ENCODE data around the gene RAD1.

Gene RAD1

DNA sequence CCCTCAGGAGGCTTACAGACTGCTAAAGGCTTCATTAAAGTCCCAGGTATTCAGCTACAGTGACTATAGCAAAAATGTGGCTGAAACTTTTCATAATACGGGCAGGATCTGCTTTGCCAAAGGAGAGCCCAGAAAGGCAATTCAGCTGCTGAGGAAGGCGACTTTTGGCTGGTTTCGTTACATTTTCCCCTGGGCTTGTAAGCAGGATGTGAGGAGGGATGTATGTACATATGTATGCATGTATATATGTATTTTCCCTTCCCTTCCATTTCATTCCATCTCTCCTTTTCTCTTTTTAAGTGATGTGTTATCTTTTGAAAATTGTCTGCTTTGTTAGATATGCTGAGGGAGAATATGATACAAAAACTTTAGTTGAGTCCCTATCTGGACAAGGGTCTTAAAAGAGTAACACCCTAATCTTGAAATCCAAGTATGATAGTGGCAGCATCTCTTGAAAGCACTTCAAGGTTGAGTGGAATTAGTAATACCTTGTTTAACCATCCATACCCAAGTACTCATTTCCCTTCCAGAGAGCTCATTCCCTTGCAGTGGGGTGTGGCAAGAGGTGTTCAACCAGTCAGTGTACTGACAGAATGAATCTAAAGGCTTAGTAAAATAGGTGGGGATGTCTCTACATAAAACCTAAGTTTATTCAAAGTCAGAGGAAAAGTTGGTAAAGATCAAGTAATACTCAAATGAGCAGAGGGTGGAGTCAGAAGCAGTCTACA lies 28.7 kb downstream of the RAD1 start:
- no peaks in the 10 kb centered on the region for H3K9me3 ChIP-seq (ENCODE audit: insufficient read depth, low read length, severe bottlenecking)
- H3K9ac ChIP-seq (ENCODE audit: low read depth, low read length) = no peak overlapping the region
- no peaks in the 10 kb centered on the region for H3K4me1 ChIP-seq (ENCODE audit: insufficient read depth, low read length)
- no peaks in the 10 kb centered on the region for H4K20me1 ChIP-seq (ENCODE audit: insufficient read depth, low read length)
- peaks cover 5% of the 10 kb centered on the region for H3K27me3 ChIP-seq (ENCODE audit: insufficient read depth, low read length, poor library complexity)
- TF ChIP-seq EZH2 (IDR thresholded peaks at IDR 0.05; ENCODE audit: borderline replicate concordance, low read depth, low read length, severe bottlenecking) = no peak
- TF ChIP-seq, protein P1, sequence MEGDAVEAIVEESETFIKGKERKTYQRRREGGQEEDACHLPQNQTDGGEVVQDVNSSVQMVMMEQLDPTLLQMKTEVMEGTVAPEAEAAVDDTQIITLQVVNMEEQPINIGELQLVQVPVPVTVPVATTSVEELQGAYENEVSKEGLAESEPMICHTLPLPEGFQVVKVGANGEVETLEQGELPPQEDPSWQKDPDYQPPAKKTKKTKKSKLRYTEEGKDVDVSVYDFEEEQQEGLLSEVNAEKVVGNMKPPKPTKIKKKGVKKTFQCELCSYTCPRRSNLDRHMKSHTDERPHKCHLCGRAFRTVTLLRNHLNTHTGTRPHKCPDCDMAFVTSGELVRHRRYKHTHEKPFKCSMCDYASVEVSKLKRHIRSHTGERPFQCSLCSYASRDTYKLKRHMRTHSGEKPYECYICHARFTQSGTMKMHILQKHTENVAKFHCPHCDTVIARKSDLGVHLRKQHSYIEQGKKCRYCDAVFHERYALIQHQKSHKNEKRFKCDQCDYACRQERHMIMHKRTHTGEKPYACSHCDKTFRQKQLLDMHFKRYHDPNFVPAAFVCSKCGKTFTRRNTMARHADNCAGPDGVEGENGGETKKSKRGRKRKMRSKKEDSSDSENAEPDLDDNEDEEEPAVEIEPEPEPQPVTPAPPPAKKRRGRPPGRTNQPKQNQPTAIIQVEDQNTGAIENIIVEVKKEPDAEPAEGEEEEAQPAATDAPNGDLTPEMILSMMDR (IDR thresholded peaks at IDR 0.05; ENCODE audit: borderline replicate concordance, extremely low read depth, low read length, poor library complexity, severe bottlenecking) = no peak
- H3K36me3 ChIP-seq (ENCODE audit: insufficient read depth, low read length) = no peaks in the 10 kb centered on the region
- ATAC-seq (ENCODE audit: insufficient read depth, low read depth) = no peak
- H3K4me2 ChIP-seq (ENCODE audit: insufficient read depth, low read length) = no peak overlapping the region
- no peak overlapping the region for H2AFZ ChIP-seq (ENCODE audit: low read depth, low read length)
- no peaks in the 10 kb centered on the region for H3K79me2 ChIP-seq (ENCODE audit: insufficient read depth, low read length)
- no peak overlapping the region for H3K27ac ChIP-seq (ENCODE audit: low read length)
- no peak for DNase-seq
- no peak overlapping the region for H3K4me3 ChIP-seq (ENCODE audit: low read depth in 1 of 2, low read length in 2 of 2)

DNA sequence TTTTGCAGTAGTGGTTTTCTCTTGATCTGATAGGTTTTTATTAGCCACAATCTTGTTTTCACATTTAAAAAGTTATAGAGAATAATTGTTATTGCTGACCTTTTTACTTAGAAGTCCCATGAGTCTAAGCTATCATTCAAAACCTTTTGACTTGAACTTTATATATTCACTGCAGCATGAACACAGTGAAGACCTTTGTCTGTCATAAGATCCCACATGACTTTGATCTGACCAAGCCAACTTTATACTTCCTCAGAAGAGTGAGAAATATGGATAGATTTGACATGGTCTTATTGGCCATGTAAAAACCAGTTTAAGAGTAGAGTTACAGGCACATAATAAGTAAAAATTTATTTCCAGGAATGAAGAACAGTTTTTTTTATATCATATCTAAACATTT lies 34.1 kb downstream of the RAD1 start:
- Histone ChIP-seq H3K27me3 (ENCODE audit: insufficient read depth, low read length, poor library complexity) (peaks cover 5% of the 10 kb centered on the region), H3K4me3 (ENCODE audit: low read depth in 1 of 2, low read length in 2 of 2) (no peak overlapping the region), H3K4me2 (ENCODE audit: insufficient read depth, low read length) (no peak overlapping the region), H3K9me3 (ENCODE audit: insufficient read depth, low read length, severe bottlenecking) (peaks cover 3% of the 10 kb centered on the region), H3K36me3 (ENCODE audit: insufficient read depth, low read length) (no peaks in the 10 kb centered on the region), H3K9ac (ENCODE audit: low read depth, low read length) (no peak overlapping the region), H2AFZ (ENCODE audit: low read depth, low read length) (no peak overlapping the region), H3K27ac (ENCODE audit: low read length) (no peak overlapping the region), H3K79me2 (ENCODE audit: insufficient read depth, low read length) (no peaks in the 10 kb centered on the region), H3K4me1 (ENCODE audit: insufficient read depth, low read length) (no peaks in the 10 kb centered on the region), H4K20me1 (ENCODE audit: insufficient read depth, low read length) (no peaks in the 10 kb centered on the region)
- TF ChIP-seq, protein P1 (IDR thresholded peaks at IDR 0.05; ENCODE audit: borderline replicate concordance, extremely low read depth, low read length, poor library complexity, severe bottlenecking) = no peak
- no peak for TF ChIP-seq EZH2 (IDR thresholded peaks at IDR 0.05; ENCODE audit: borderline replicate concordance, low read depth, low read length, severe bottlenecking)
- DNase-seq (no peak), ATAC-seq (ENCODE audit: insufficient read depth, low read depth) (no peak)

DNA sequence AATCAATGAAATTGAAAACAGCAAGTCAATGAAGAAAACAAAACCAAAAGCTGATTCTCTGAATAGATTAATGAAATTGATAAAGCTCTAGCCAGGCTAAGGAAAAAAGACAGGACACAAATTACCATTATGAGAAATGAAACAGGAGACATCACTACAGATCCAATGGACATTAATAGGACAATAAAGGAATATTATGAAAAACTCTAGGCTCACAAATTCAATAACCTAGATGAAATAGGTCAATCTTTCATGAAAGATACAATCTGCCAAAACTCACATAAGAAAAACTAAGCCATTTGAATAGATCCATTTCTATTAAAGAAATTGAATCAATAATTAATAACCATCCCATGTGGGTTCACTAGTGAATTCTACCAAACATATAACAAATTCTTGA lies 39.0 kb downstream of the RAD1 start:
- Histone ChIP-seq H3K4me1 (ENCODE audit: insufficient read depth, low read length) (no peaks in the 10 kb centered on the region), H2AFZ (ENCODE audit: low read depth, low read length) (no peak overlapping the region), H3K36me3 (ENCODE audit: insufficient read depth, low read length) (no peaks in the 10 kb centered on the region), H3K4me2 (ENCODE audit: insufficient read depth, low read length) (no peak overlapping the region), H3K9me3 (ENCODE audit: insufficient read depth, low read length, severe bottlenecking) (peaks cover 4% of the 10 kb centered on the region), H3K4me3 (ENCODE audit: low read depth in 1 of 2, low read length in 2 of 2) (no peak overlapping the region), H3K79me2 (ENCODE audit: insufficient read depth, low read length) (no peaks in the 10 kb centered on the region), H3K27me3 (ENCODE audit: insufficient read depth, low read length, poor library complexity) (no peaks in the 10 kb centered on the region), H3K9ac (ENCODE audit: low read depth, low read length) (no peak overlapping the region), H4K20me1 (ENCODE audit: insufficient read depth, low read length) (no peaks in the 10 kb centered on the region), H3K27ac (ENCODE audit: low read length) (no peak overlapping the region)
- DNase-seq (no peak), ATAC-seq (ENCODE audit: insufficient read depth, low read depth) (no peak)
- TF ChIP-seq EZH2 (IDR thresholded peaks at IDR 0.05; ENCODE audit: borderline replicate concordance, low read depth, low read length, severe bottlenecking) = no peak
- TF ChIP-seq, protein P1 (IDR thresholded peaks at IDR 0.05; ENCODE audit: borderline replicate concordance, extremely low read depth, low read length, poor library complexity, severe bottlenecking) = no peak

Data from DND-41 (cell line).